GM23338 (cell line): Measurements from ENCODE around the gene COG1.

Experiments
- CREB1 ChIP-seq: fragments of 250-450 bp; sonication (Bioruptor Pico); IDR thresholded peaks from 2 replicates; pipeline ENCODE4 v1.5.0; 2020; ENCODE audit warnings: low read depth, mild to moderate bottlenecking, moderate library complexity
- CTCF ChIP-seq, 2 experiments: fragments of 200-600 bp in 1 of 2; sonication (generic) in 1 of 2; conservative IDR thresholded peaks; 2 replicates each; pipeline versions ENCODE4 v1.5.1 to v1.6.1; 2016 to 2017; ENCODE audit warnings: antibody characterized with exemption in 2 of 2, low read depth in 2 of 2, mild to moderate bottlenecking in 2 of 2, moderate library complexity in 1 of 2
- EZH2 ChIP-seq: fragments of 200-600 bp; sonication (generic); IDR thresholded peaks from one replicate; pipeline ENCODE4 v1.8.0; 2017; ENCODE audit warnings: antibody characterized with exemption, mild to moderate bottlenecking, low read depth; ENCODE audit not compliant: unreplicated experiment
- EZH2phosphoT487 ChIP-seq: fragments of 200-600 bp; sonication (generic); IDR thresholded peaks from one replicate; pipeline ENCODE4 v1.8.1; 2018; ENCODE audit warnings: antibody characterized with exemption; ENCODE audit not compliant: unreplicated experiment
- JUNB ChIP-seq: IDR thresholded peaks from one replicate; pipeline ENCODE4 v1.6.1; 2016; ENCODE audit warnings: antibody characterized with exemption; ENCODE audit not compliant: unreplicated experiment
- NANOG ChIP-seq: IDR thresholded peaks from 2 replicates; pipeline ENCODE4 v1.6.1; 2016; ENCODE audit warnings: antibody characterized with exemption, borderline replicate concordance
- POLR2AphosphoS5 ChIP-seq: IDR thresholded peaks from 2 replicates; pipeline ENCODE4 v1.6.1; 2016; ENCODE audit warnings: antibody characterized with exemption, low read depth
- REST ChIP-seq: IDR thresholded peaks from one replicate; pipeline ENCODE4 v1.6.1; 2018; ENCODE audit warnings: antibody characterized with exemption; ENCODE audit not compliant: unreplicated experiment
- TF ChIP-seq, protein P1 (sequence below): fragments of 250-450 bp; sonication (Bioruptor Pico); IDR thresholded peaks from 2 replicates; pipeline ENCODE4 v1.5.0; 2020; ENCODE audit warnings: mild to moderate bottlenecking, moderate library complexity
- TF ChIP-seq, protein P2 (sequence below): IDR thresholded peaks from 2 replicates; pipeline ENCODE4 v1.6.1; 2016; ENCODE audit warnings: antibody characterized with exemption

DNA sequence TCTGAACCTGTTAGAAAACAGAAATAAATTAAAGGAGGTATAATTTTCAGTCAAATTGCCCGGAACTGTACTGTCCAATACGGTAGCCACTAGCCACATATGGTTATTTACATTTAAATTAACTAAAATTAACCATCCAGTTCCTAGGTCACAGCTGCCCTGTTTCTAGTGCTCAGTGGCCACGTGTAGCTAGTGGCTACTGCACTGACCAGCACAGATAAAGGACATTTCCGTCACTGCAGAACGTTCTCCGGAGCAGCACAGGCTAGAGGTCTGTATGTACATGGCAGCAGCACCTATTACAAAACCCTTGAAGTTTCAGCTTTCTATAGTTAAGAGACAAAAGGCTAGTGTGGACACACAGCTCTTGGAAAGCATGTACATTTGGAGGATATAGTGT is 35.1 kb downstream of the COG1 start:
- TF ChIP-seq CTCF (conservative IDR thresholded peaks at IDR 0.05; ENCODE audit: low read depth in 2 of 2) (no peak), POLR2AphosphoS5 (no peak), EZH2phosphoT487 (no peak), EZH2 (no peak), JUNB (no peak), REST (no peak), NANOG (no peak), CREB1 (no peak)
- TF ChIP-seq, protein P1, sequence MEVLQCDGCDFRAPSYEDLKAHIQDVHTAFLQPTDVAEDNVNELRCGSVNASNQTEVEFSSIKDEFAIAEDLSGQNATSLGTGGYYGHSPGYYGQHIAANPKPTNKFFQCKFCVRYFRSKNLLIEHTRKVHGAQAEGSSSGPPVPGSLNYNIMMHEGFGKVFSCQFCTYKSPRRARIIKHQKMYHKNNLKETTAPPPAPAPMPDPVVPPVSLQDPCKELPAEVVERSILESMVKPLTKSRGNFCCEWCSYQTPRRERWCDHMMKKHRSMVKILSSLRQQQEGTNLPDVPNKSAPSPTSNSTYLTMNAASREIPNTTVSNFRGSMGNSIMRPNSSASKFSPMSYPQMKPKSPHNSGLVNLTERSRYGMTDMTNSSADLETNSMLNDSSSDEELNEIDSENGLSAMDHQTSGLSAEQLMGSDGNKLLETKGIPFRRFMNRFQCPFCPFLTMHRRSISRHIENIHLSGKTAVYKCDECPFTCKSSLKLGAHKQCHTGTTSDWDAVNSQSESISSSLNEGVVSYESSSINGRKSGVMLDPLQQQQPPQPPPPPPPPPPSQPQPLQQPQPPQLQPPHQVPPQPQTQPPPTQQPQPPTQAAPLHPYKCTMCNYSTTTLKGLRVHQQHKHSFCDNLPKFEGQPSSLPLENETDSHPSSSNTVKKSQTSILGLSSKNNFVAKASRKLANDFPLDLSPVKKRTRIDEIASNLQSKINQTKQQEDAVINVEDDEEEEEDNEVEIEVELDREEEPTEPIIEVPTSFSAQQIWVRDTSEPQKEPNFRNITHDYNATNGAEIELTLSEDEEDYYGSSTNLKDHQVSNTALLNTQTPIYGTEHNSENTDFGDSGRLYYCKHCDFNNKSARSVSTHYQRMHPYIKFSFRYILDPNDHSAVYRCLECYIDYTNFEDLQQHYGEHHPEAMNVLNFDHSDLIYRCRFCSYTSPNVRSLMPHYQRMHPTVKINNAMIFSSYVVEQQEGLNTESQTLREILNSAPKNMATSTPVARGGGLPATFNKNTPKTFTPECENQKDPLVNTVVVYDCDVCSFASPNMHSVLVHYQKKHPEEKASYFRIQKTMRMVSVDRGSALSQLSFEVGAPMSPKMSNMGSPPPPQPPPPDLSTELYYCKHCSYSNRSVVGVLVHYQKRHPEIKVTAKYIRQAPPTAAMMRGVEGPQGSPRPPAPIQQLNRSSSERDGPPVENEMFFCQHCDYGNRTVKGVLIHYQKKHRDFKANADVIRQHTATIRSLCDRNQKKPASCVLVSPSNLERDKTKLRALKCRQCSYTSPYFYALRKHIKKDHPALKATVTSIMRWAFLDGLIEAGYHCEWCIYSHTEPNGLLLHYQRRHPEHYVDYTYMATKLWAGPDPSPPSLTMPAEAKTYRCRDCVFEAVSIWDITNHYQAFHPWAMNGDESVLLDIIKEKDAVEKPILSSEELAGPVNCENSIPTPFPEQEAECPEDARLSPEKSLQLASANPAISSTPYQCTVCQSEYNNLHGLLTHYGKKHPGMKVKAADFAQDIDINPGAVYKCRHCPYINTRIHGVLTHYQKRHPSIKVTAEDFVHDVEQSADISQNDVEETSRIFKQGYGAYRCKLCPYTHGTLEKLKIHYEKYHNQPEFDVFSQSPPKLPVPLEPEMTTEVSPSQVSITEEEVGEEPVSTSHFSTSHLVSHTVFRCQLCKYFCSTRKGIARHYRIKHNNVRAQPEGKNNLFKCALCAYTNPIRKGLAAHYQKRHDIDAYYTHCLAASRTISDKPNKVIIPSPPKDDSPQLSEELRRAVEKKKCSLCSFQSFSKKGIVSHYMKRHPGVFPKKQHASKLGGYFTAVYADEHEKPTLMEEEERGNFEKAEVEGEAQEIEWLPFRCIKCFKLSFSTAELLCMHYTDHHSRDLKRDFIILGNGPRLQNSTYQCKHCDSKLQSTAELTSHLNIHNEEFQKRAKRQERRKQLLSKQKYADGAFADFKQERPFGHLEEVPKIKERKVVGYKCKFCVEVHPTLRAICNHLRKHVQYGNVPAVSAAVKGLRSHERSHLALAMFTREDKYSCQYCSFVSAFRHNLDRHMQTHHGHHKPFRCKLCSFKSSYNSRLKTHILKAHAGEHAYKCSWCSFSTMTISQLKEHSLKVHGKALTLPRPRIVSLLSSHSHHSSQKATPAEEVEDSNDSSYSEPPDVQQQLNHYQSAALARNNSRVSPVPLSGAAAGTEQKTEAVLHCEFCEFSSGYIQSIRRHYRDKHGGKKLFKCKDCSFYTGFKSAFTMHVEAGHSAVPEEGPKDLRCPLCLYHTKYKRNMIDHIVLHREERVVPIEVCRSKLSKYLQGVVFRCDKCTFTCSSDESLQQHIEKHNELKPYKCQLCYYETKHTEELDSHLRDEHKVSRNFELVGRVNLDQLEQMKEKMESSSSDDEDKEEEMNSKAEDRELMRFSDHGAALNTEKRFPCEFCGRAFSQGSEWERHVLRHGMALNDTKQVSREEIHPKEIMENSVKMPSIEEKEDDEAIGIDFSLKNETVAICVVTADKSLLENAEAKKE (CRISPR knock-in tag), result no peak
- TF ChIP-seq, protein P2, sequence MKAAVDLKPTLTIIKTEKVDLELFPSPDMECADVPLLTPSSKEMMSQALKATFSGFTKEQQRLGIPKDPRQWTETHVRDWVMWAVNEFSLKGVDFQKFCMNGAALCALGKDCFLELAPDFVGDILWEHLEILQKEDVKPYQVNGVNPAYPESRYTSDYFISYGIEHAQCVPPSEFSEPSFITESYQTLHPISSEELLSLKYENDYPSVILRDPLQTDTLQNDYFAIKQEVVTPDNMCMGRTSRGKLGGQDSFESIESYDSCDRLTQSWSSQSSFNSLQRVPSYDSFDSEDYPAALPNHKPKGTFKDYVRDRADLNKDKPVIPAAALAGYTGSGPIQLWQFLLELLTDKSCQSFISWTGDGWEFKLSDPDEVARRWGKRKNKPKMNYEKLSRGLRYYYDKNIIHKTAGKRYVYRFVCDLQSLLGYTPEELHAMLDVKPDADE, result no peak
